ENCODE measurements around the gene GFRA3.

The GFRA3 gene

DNA sequence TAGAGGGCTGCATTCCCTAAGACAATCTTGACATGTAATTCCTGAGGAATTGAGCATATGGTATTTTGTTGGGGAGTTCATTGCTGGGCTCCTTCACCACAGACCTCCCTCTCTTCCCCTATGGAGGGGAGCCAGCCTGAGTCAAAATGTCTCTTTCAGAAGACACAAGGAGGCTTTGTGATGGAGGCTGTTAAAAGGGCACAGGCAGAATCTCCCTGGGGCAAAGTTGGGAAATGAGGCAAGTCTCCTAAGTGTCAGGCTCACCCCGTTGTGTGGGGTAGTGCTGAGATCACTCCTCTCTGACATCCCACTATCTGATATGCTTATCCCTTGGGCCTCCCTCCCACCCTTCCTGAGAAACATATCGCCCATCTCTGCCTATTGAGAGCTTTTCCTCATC lies 30.6 kb downstream of the GFRA3 start (continued):
- TF ChIP-seq, protein P1, sequence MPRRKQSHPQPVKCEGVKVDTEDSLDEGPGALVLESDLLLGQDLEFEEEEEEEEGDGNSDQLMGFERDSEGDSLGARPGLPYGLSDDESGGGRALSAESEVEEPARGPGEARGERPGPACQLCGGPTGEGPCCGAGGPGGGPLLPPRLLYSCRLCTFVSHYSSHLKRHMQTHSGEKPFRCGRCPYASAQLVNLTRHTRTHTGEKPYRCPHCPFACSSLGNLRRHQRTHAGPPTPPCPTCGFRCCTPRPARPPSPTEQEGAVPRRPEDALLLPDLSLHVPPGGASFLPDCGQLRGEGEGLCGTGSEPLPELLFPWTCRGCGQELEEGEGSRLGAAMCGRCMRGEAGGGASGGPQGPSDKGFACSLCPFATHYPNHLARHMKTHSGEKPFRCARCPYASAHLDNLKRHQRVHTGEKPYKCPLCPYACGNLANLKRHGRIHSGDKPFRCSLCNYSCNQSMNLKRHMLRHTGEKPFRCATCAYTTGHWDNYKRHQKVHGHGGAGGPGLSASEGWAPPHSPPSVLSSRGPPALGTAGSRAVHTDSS (tag by site-specific recombination; IDR thresholded peaks at IDR 0.05): no peak
- no peak for TF ChIP-seq ZNF23 (tag by site-specific recombination; IDR thresholded peaks at IDR 0.05; ENCODE audit: borderline replicate concordance)
- TF ChIP-seq ZNF600 (tag by site-specific recombination; IDR thresholded peaks at IDR 0.05): no peak
- no peak for TF ChIP-seq ZSCAN5A (tag by site-specific recombination; IDR thresholded peaks at IDR 0.05)
- TF ChIP-seq, protein P2, sequence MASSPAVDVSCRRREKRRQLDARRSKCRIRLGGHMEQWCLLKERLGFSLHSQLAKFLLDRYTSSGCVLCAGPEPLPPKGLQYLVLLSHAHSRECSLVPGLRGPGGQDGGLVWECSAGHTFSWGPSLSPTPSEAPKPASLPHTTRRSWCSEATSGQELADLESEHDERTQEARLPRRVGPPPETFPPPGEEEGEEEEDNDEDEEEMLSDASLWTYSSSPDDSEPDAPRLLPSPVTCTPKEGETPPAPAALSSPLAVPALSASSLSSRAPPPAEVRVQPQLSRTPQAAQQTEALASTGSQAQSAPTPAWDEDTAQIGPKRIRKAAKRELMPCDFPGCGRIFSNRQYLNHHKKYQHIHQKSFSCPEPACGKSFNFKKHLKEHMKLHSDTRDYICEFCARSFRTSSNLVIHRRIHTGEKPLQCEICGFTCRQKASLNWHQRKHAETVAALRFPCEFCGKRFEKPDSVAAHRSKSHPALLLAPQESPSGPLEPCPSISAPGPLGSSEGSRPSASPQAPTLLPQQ (tag by site-specific recombination; IDR thresholded peaks at IDR 0.05): peak; percentile 79
- TF ChIP-seq ZNF514 (tag by site-specific recombination; IDR thresholded peaks at IDR 0.05): no peak
- TF ChIP-seq ELK4 (IDR thresholded peaks at IDR 0.05; ENCODE audit: borderline replicate concordance, low read depth, low read length): no peak
- TF ChIP-seq, protein P3, sequence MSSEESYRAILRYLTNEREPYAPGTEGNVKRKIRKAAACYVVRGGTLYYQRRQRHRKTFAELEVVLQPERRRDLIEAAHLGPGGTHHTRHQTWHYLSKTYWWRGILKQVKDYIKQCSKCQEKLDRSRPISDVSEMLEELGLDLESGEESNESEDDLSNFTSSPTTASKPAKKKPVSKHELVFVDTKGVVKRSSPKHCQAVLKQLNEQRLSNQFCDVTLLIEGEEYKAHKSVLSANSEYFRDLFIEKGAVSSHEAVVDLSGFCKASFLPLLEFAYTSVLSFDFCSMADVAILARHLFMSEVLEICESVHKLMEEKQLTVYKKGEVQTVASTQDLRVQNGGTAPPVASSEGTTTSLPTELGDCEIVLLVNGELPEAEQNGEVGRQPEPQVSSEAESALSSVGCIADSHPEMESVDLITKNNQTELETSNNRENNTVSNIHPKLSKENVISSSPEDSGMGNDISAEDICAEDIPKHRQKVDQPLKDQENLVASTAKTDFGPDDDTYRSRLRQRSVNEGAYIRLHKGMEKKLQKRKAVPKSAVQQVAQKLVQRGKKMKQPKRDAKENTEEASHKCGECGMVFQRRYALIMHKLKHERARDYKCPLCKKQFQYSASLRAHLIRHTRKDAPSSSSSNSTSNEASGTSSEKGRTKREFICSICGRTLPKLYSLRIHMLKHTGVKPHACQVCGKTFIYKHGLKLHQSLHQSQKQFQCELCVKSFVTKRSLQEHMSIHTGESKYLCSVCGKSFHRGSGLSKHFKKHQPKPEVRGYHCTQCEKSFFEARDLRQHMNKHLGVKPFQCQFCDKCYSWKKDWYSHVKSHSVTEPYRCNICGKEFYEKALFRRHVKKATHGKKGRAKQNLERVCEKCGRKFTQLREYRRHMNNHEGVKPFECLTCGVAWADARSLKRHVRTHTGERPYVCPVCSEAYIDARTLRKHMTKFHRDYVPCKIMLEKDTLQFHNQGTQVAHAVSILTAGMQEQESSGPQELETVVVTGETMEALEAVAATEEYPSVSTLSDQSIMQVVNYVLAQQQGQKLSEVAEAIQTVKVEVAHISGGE (tag by site-specific recombination; conservative IDR thresholded peaks at IDR 0.05; ENCODE audit: low read depth): no peak
- TF ChIP-seq ZIC2 (tag by site-specific recombination; IDR thresholded peaks at IDR 0.05): no peak
- peak; percentile 43; the same call in 1 of the 2 replicates for TF ChIP-seq PRDM10 (tag by site-specific recombination; IDR thresholded peaks at IDR 0.05)
- TF ChIP-seq ZNF571 (tag by site-specific recombination; IDR thresholded peaks at IDR 0.05): no peak
- TF ChIP-seq ZNF112 (tag by site-specific recombination; IDR thresholded peaks at IDR 0.05): no peak
- TF ChIP-seq ZFHX2 (tag by site-specific recombination; conservative IDR thresholded peaks at IDR 0.05): peak; percentile 66
- no peak for TF ChIP-seq KLF16 (tag by site-specific recombination; IDR thresholded peaks at IDR 0.05)
- TF ChIP-seq ZNF175 (tag by site-specific recombination; IDR thresholded peaks at IDR 0.05): no peak
- 0 out of 2 replicates have a peak, but pooled peaks have one; percentile 37 for TF ChIP-seq YY2 (tag by site-specific recombination; IDR thresholded peaks at IDR 0.05)

Measured in HEK293 (cell line).